ENCODE data around the gene MRFAP1.
"Not testable (repeated sequence)": the region's sequence is repeated elsewhere in the genome, so short reads cannot be mapped to it uniquely, and the experiment has no call there.

Gene MRFAP1

GRCh38 chr4:6668391-6668790, 27.9 kb downstream of the MRFAP1 start:
- no peak for DNase-seq (ENCODE audit: low spot score)

GRCh38 chr4:6671648-6672047, 31.2 kb downstream of the MRFAP1 start:
- DNase-seq (ENCODE audit: low spot score): no peak

GRCh38 chr4:6672131-6672530, 31.6 kb downstream of the MRFAP1 start:
- DNase-seq (ENCODE audit: low spot score): no peak

GRCh38 chr4:6672541-6673190, 32.2 kb downstream of the MRFAP1 start:
- DNase-seq (ENCODE audit: low spot score): not testable (repeated sequence)

GRCh38 chr4:6673191-6673659, 32.7 kb downstream of the MRFAP1 start:
- not testable (repeated sequence) for DNase-seq (ENCODE audit: low spot score)

GRCh38 chr4:6673660-6674499, 33.4 kb downstream of the MRFAP1 start:
- peak; percentile 95 for DNase-seq (ENCODE audit: low spot score)

GRCh38 chr4:6674500-6675149, 34.1 kb downstream of the MRFAP1 start:
- DNase-seq (ENCODE audit: low spot score): peak; percentile 35

GRCh38 chr4:6676722-6677558, 36.5 kb downstream of the MRFAP1 start:
- no peak for DNase-seq (ENCODE audit: low spot score)

- no peak for DNase-seq (ENCODE audit: low spot score)
Observed at GRCh38 chr4:6680372-6681034, 40.0 kb downstream of the MRFAP1 start.

GRCh38 chr4:6681191-6681590, 40.7 kb downstream of the MRFAP1 start:
- DNase-seq (ENCODE audit: low spot score): no peak

- DNase-seq (ENCODE audit: low spot score): no peak
Observed at GRCh38 chr4:6682862-6683590, 42.5 kb downstream of the MRFAP1 start.

- no peak for DNase-seq (ENCODE audit: low spot score)
Observed at GRCh38 chr4:6684656-6685055, 44.2 kb downstream of the MRFAP1 start.

- no peak for DNase-seq (ENCODE audit: low spot score)
Observed at GRCh38 chr4:6686104-6686787, 45.8 kb downstream of the MRFAP1 start.

GRCh38 chr4:6687947-6688878, 47.7 kb downstream of the MRFAP1 start:
- no peak for DNase-seq (ENCODE audit: low spot score)

GRCh38 chr4:6688879-6689505, 48.5 kb downstream of the MRFAP1 start:
- no peak for DNase-seq (ENCODE audit: low spot score)

- DNase-seq (ENCODE audit: low spot score): no peak
Observed at GRCh38 chr4:6689506-6689960, 49.0 kb downstream of the MRFAP1 start.

All from Ammon's horn (tissue), 1 donor.